22Rv1 (cell line): Measurements from ENCODE around the gene GJB6.

ENCODE experiments used
- CTCF ChIP-seq: fragments of 450-650 bp; IDR thresholded peaks from 2 replicates; pipeline ENCODE4 v1.5.1; 2017; ENCODE audit warnings: mild to moderate bottlenecking
- ZFX ChIP-seq: fragments of 450-650 bp; IDR thresholded peaks from 2 replicates; pipeline ENCODE4 v1.6.1; 2017; ENCODE audit warnings: antibody characterized with exemption, borderline replicate concordance

- TF ChIP-seq CTCF: no peak
- TF ChIP-seq ZFX: no peak
Observed at GRCh38 chr13:20178156-20178555, 54.0 kb downstream of the GJB6 start.
